NCI-H1092 (cell line): ENCODE results near the gene CFAP161.
A peak's percentile ranks its signal among the peaks of the same experiment; 100 is the strongest.
"Not testable (repeated sequence)": the region's sequence is repeated elsewhere in the genome, so short reads cannot be mapped to it uniquely, and the experiment has no call there.

Source experiments
- DNase-seq: peaks from one replicate; lab custom pipeline; 2025; lab: John Stamatoyannopoulos, UW

CFAP161 gene

GRCh38 chr15:81107889-81108288, 26.2 kb upstream of the CFAP161 start:
- DNase-seq: no peak

- DNase-seq: no peak
Observed at GRCh38 chr15:81108427-81108826, 25.6 kb upstream of the CFAP161 start.

- DNase-seq: no peak
Observed at GRCh38 chr15:81111018-81111417, 23.1 kb upstream of the CFAP161 start.

- no peak for DNase-seq
Observed at GRCh38 chr15:81111510-81112470, 22.3 kb upstream of the CFAP161 start.

GRCh38 chr15:81113204-81113657, 20.8 kb upstream of the CFAP161 start:
- DNase-seq: no peak

- no peak for DNase-seq
Observed at GRCh38 chr15:81113861-81114291, 20.2 kb upstream of the CFAP161 start.

- DNase-seq: no peak
Observed at GRCh38 chr15:81115054-81115939, 18.8 kb upstream of the CFAP161 start.

- no peak for DNase-seq
Observed at GRCh38 chr15:81117136-81117535, 16.9 kb upstream of the CFAP161 start.

GRCh38 chr15:81117581-81117980, 16.5 kb upstream of the CFAP161 start:
- no peak for DNase-seq

- DNase-seq: no peak
Observed at GRCh38 chr15:81118361-81118760, 15.7 kb upstream of the CFAP161 start.

- no peak for DNase-seq
Observed at GRCh38 chr15:81120069-81120468, 14.0 kb upstream of the CFAP161 start.

GRCh38 chr15:81126892-81127291, 7.2 kb upstream of the CFAP161 start:
- DNase-seq: no peak

- not testable (repeated sequence) for DNase-seq
Observed at GRCh38 chr15:81141478-81141877, 7.4 kb downstream of the CFAP161 start.

- DNase-seq: no peak
Observed at GRCh38 chr15:81146006-81146405, 11.9 kb downstream of the CFAP161 start.

GRCh38 chr15:81146466-81146865, 12.4 kb downstream of the CFAP161 start:
- no peak for DNase-seq

- DNase-seq: no peak
Observed at GRCh38 chr15:81151389-81151788, 17.3 kb downstream of the CFAP161 start.

GRCh38 chr15:81152339-81152738, 18.3 kb downstream of the CFAP161 start:
- peak; percentile 0 for DNase-seq

GRCh38 chr15:81152799-81153198, 18.7 kb downstream of the CFAP161 start:
- no peak for DNase-seq

- no peak for DNase-seq
Observed at GRCh38 chr15:81155375-81156218, 21.5 kb downstream of the CFAP161 start.

- DNase-seq: no peak
Observed at GRCh38 chr15:81156324-81156723, 22.3 kb downstream of the CFAP161 start.

GRCh38 chr15:81157195-81157938, 23.3 kb downstream of the CFAP161 start:
- DNase-seq: no peak
